AG04450 (cell line): Measurements from ENCODE around the gene LRRN1. TPM values are rescaled to one million over a fixed set of nuclear protein-coding genes. Genes with fewer than 3 reads are reported as not detected.

Experiments used
- CTCF ChIA-PET: fragments of 300-600, 350-600 bp; formaldehyde crosslinking; extraction: SDS; loops from one replicate; lab custom pipeline; 2022; ENCODE audit warnings: antibody characterized with exemption, inconsistent platforms; lab: Charles Lee
- POLR2A ChIA-PET: fragments of 350-600 bp; formaldehyde crosslinking; extraction: SDS; loops from one replicate; lab custom pipeline; 2021; ENCODE audit warnings: antibody characterized with exemption, inconsistent platforms; lab: Yijun Ruan, JAX
- DNase-seq: peaks from one replicate; pipeline ENCODE4 v3.0.0-alpha.2; 2011; ENCODE audit warnings: low read depth, low spot score
- H3K27ac ChIP-seq: one replicate; pipeline ENCODE4 v1.5.1; 2012; ENCODE audit warnings: low read depth, low read length, control low read depth
- H3K27me3 ChIP-seq: one replicate; pipeline ENCODE4 v1.6.0; 2012; ENCODE audit warnings: low read length; ENCODE audit not compliant: control insufficient read depth, insufficient read depth
- H3K4me3 ChIP-seq: 2 replicates; pipeline ENCODE4 v1.5.1; 2011; ENCODE audit warnings: mild to moderate bottlenecking, low read depth, low read length, control low read depth
- H3K9me3 ChIP-seq: 2 replicates; pipeline ENCODE4 v1.5.1; 2012; ENCODE audit warnings: low read length; ENCODE audit not compliant: control insufficient read depth, insufficient read depth
- CTCF ChIP-seq: IDR thresholded peaks from 2 replicates; pipeline ENCODE4 v1.5.1; 2011; ENCODE audit warnings: low read depth, low read length, control low read depth, inconsistent platforms
- polyA plus RNA-seq: library from polyadenylated mRNA; depleted of rRNA; stranded (reverse); fragments of >200 nt; gene quantifications from 2 replicates; pipeline ENCODE4 v1.2.3, GENCODE V29; 2011

Gene LRRN1
- polyA plus RNA-seq, 1 experiment = not detected

- CTCF ChIA-PET = no interaction called here
- Histone ChIP-seq H3K4me3 (no peak overlapping the region), H3K27me3 (no peaks in the 10 kb centered on the region), H3K9me3 (peaks cover 9% of the 10 kb centered on the region; the same call in 1 of the 2 replicates), H3K27ac (no peak overlapping the region)
- no peak for TF ChIP-seq CTCF
- DNase-seq = no peak
- POLR2A ChIA-PET = no interaction called here
Measured at GRCh38 chr3:3816034-3816433, 16.8 kb downstream of the LRRN1 start.

- CTCF ChIA-PET = no interaction called here
- no peak for TF ChIP-seq CTCF
- DNase-seq = no peak
- POLR2A ChIA-PET = no interaction called here
- H3K27me3 ChIP-seq = no peaks in the 10 kb centered on the region
- H3K9me3 ChIP-seq = peaks cover 16% of the 10 kb centered on the region; the same call in 1 of the 2 replicates
- H3K4me3 ChIP-seq = no peak overlapping the region
- H3K27ac ChIP-seq = no peak overlapping the region
Measured at GRCh38 chr3:3817865-3818264, 18.6 kb downstream of the LRRN1 start.

GRCh38 chr3:3821777-3822176 is 22.5 kb downstream of the LRRN1 start:
- CTCF ChIA-PET = no interaction called here
- no peak for DNase-seq
- Histone ChIP-seq H3K27ac (no peak overlapping the region), H3K27me3 (no peaks in the 10 kb centered on the region), H3K9me3 (peaks cover 23% of the 10 kb centered on the region; the same call in 1 of the 2 replicates), H3K4me3 (no peak overlapping the region)
- TF ChIP-seq CTCF = no peak
- POLR2A ChIA-PET = no interaction called here

GRCh38 chr3:3825035-3825434 is 25.8 kb downstream of the LRRN1 start:
- no peak overlapping the region for H3K27ac ChIP-seq
- H3K4me3 ChIP-seq = no peak overlapping the region
- no peak for DNase-seq
- H3K27me3 ChIP-seq = no peaks in the 10 kb centered on the region
- CTCF ChIA-PET = no interaction called here
- POLR2A ChIA-PET = no interaction called here
- peaks cover 23% of the 10 kb centered on the region; the same call in 1 of the 2 replicates for H3K9me3 ChIP-seq
- no peak for TF ChIP-seq CTCF

- no peak for TF ChIP-seq CTCF
- ChIA-PET CTCF (no interaction called here), POLR2A (no interaction called here)
- Histone ChIP-seq H3K27ac (no peak overlapping the region), H3K27me3 (no peaks in the 10 kb centered on the region), H3K4me3 (no peak overlapping the region), H3K9me3 (peaks cover 17% of the 10 kb centered on the region; the same call in 1 of the 2 replicates)
- DNase-seq = no peak
Measured at GRCh38 chr3:3826521-3826920, 27.3 kb downstream of the LRRN1 start.
